Measurements from ENCODE around the gene BPIFA1.

BPIFA1 gene

GRCh38 chr20:33279261-33279910 lies 43.6 kb downstream of the BPIFA1 start:
- no peak for DNase-seq

- no peak for DNase-seq
Observed at GRCh38 chr20:33280000-33280680, 44.3 kb downstream of the BPIFA1 start.

DNA sequence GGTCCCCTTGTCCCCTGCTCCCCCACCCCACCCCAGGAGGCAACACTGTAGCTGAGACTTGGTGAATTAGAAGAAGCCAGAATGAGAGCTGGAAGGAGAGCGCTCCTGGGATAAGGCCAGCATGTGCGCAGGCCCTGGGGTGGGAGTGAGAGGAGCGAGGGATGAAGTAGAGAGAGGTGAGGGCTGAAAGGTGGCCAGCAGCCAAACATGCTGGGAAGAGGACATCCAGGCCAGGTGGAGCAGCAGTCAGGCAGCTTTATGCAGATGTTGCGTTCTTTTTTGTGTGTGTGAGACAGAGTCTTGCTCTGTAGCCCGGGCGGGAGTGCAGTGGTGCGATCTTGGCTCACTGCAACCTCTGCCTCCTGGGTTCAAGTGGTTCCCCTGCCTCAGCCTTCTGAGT lies 45.0 kb downstream of the BPIFA1 start:
- DNase-seq: no peak

- no peak for DNase-seq
Observed at GRCh38 chr20:33281550-33282146, 45.9 kb downstream of the BPIFA1 start.

DNA sequence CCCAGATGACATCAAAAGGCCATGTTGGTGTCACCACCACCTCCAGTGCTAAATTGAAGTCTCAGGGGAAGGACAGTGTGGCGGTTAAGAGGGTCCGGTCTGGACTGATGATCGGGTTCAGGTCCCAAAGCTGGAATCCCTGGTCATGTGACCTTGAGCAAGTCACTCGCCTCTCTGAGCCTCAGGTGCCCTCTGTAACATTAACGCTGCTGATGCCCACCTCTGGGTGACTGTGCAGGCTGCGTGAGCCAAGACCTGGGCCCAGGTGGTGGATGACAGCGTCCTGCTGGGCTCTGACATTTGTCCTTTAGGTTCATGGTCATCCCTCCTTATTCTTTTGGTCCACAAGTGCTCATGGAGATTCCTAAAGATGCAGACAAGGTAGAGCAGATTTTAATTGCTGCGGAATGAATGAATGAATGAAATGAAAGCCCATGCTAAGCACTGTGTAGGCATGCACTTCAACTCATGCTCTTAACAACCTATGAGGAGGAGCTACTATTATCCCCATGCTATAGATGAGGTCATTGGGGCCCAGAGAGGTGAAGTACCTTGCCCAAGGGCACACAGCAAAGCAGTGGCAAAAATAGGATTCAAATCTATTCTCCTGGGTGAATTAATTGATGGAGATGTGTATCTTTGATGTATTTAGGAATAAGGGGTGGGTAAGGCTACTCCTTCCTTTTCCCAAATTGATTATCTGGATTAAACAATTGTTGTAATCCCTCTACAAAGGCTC lies 46.6 kb downstream of the BPIFA1 start:
- no peak for DNase-seq

DNA sequence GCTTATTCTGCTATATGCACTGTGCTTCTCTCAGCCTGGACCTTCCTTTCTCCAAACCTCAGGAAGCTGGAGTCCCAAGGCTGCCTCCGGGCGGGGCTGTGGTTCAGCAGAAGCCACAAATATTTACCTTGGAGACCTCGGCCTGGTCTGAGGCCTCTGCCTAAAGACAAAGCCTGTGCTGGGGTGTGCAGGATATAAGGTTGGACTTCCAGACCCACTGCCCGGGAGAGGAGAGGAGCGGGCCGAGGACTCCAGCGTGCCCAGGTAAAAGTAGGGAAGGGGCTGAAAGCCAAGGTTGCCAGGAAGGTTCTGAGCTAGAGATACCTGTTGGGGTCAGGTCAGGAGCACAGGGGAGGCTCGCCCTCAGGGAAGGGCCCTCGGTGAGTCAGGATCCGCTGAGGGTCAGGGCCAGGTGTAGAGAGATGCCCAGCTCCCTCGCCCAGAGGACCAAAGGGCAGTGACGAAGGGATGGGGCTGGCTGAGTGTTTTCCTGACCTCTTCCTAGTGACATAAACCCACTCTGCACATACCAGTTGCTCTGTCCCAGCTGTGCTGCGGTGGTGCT lies 47.3 kb downstream of the BPIFA1 start, which contains the start of gene BPIFB1:
Gene BPIFB1 (plus strand): TSS at position 224 of the 565 bp plus-strand sequence. CDS start 2,860 bp downstream, outside the sequence.
- no peak for DNase-seq

- no peak for DNase-seq
Observed at GRCh38 chr20:33284284-33284683, 48.5 kb downstream of the BPIFA1 start.

- no peak for DNase-seq
Observed at GRCh38 chr20:33284937-33285336, 49.1 kb downstream of the BPIFA1 start.

GRCh38 chr20:33285861-33286495 lies 50.2 kb downstream of the BPIFA1 start:
- no peak for DNase-seq

GRCh38 chr20:33287884-33288283 lies 52.1 kb downstream of the BPIFA1 start:
- no peak for DNase-seq

GRCh38 chr20:33290852-33291251 lies 55.1 kb downstream of the BPIFA1 start:
- DNase-seq: no peak

- DNase-seq: no peak
Observed at GRCh38 chr20:33291416-33291815, 55.6 kb downstream of the BPIFA1 start.

GRCh38 chr20:33291830-33292355 lies 56.1 kb downstream of the BPIFA1 start:
- peak; percentile 41 for DNase-seq

Data from retina (tissue), 1 donor.